ENCODE data around the gene UNC5A.
"Not testable (repeated sequence)": the region's sequence is repeated elsewhere in the genome, so short reads cannot be mapped to it uniquely, and the experiment has no call there.

Gene UNC5A

DNA sequence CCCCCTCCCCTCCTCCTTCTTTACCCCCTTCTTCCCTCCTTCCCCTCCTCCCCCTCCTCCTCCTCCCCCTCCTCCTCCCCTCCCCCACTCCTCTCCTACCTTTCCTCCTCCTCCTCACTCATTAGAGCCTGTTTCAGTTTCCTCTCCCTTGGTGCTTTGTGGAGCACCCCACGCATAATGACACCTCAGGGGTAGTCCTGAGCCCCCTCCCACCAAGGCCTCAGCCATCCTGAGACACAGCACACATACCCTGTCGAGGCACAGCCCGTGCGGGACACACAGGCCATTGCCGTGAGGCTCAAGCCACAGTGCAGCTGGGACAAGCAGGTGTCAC lies 53.4 kb downstream of the UNC5A start:
- Histone ChIP-seq H3K4me3 (ENCODE audit: low read length) (no peak overlapping the region), H3K9me3 (ENCODE audit: low read length) (no peaks in the 10 kb centered on the region), H3K36me3 (ENCODE audit: insufficient read depth, low read length) (no peaks in the 10 kb centered on the region), H3K4me1 (ENCODE audit: insufficient read depth, low read length) (peaks cover 53% of the 10 kb centered on the region), H3K27me3 (ENCODE audit: insufficient read depth, low read length) (peaks cover 4% of the 10 kb centered on the region), H2AFZ (ENCODE audit: low read depth, low read length) (no peak overlapping the region)

DNA sequence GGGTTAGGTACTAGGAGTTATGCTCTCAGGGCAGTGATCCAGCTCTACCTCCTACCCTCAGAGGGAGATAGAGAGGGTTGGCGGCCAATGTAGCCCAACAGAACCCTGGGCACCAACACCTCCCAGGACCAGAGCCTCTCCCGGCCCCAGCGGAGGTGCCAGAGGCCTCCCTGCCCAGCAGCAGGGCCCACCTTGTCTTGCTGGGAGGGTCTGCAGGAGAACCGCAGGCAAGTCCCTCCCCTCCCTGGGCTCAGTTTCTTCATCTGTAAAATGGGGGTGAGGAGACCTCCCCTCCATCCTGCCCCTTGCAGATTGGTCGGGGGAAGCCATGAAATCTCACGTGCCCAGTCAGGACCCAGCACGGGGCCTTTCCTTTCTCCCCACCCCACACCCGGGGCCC lies 54.4 kb downstream of the UNC5A start:
- Histone ChIP-seq H3K4me3 (ENCODE audit: low read length) (no peak overlapping the region), H3K4me1 (ENCODE audit: insufficient read depth, low read length) (peaks cover 54% of the 10 kb centered on the region), H2AFZ (ENCODE audit: low read depth, low read length) (no peak overlapping the region), H3K9me3 (ENCODE audit: low read length) (no peaks in the 10 kb centered on the region), H3K36me3 (ENCODE audit: insufficient read depth, low read length) (no peaks in the 10 kb centered on the region), H3K27me3 (ENCODE audit: insufficient read depth, low read length) (peaks cover 4% of the 10 kb centered on the region)

DNA sequence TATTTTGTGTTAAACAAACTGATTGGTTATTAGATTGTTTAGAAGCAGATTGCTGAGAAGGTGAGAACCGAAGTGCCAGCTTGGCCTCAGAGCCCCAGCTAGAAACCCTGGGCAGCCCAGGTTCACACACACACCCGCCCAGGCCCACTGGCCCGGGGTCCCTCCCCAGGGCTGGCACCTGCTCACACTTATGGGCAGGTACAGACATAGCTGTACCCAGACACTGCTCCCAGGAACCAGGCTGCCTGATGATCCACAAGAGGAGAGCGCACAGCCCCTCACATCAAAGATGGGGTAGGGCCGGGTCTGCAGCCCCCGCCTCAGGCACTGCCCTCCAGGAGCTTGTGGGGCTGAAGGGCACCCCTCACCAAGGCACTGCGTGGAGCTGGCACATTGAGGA lies 55.6 kb downstream of the UNC5A start:
- H3K36me3 ChIP-seq (ENCODE audit: insufficient read depth, low read length), result no peaks in the 10 kb centered on the region
- H3K27me3 ChIP-seq (ENCODE audit: insufficient read depth, low read length), result peaks cover 4% of the 10 kb centered on the region
- peaks cover 54% of the 10 kb centered on the region for H3K4me1 ChIP-seq (ENCODE audit: insufficient read depth, low read length)
- H2AFZ ChIP-seq (ENCODE audit: low read depth, low read length), result no peak overlapping the region
- H3K9me3 ChIP-seq (ENCODE audit: low read length), result no peaks in the 10 kb centered on the region
- H3K4me3 ChIP-seq (ENCODE audit: low read length), result no peak overlapping the region

DNA sequence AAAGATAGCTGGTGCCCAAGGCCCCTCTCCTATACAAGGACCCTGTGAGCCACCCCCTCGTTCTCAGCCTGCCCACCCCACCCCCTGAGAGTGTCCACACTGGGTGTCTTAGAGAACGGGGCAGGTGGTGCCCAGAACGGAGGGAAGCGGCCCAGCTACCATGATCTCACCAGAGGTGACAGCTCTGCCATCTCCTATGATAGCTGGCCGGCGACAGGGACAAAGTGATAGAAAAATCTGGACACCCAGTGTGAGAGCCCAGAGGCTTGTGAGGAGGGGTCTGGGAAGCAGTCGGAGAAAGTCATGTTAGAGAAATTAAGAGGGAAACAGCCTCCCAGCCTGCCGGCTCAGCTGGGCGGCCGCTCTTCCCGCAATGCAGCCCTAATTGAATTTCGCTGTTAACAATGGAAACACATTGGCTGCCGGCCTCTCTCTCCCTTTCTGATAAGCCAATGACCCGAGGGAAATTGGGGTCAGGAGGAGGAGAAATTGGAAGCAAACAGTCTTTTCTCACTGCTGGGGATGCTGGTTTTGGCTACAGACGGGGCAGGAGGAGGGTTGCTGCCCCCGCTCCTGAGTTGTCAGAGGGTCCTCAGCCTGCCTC lies 56.5 kb downstream of the UNC5A start:
- H3K4me1 ChIP-seq (ENCODE audit: insufficient read depth, low read length), result peaks cover 54% of the 10 kb centered on the region

DNA sequence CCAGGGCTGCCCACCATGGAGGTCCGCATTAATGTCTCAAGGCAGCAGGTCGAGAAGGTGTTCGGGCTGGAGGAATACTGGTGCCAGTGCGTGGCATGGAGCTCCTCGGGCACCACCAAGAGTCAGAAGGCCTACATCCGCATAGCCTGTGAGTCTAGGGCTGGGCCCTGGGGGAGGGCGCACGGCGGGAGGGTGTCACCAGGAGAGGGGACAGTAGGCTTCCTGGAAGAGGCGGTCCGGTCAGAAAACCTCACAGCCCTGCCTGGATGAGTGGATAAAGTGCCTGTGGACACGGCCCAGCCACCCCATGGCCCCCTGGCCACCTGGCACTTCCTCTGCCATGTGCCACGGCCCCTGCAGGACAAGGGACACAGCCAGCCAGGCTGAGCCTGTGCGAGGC lies 57.8 kb downstream of the UNC5A start:
- Histone ChIP-seq H3K4me3 (ENCODE audit: low read length) (no peak overlapping the region), H3K27me3 (ENCODE audit: insufficient read depth, low read length) (peaks cover 4% of the 10 kb centered on the region), H3K4me1 (ENCODE audit: insufficient read depth, low read length) (peaks cover 45% of the 10 kb centered on the region), H2AFZ (ENCODE audit: low read depth, low read length) (no peak overlapping the region), H3K36me3 (ENCODE audit: insufficient read depth, low read length) (no peaks in the 10 kb centered on the region), H3K9me3 (ENCODE audit: low read length) (no peaks in the 10 kb centered on the region)

More for the DNA sequence above, 56.5 kb downstream of the UNC5A start:
- H2AFZ ChIP-seq (ENCODE audit: low read depth, low read length), result no peak overlapping the region
- H3K27me3 ChIP-seq (ENCODE audit: insufficient read depth, low read length), result peaks cover 4% of the 10 kb centered on the region
- no peaks in the 10 kb centered on the region for H3K36me3 ChIP-seq (ENCODE audit: insufficient read depth, low read length)
- no peaks in the 10 kb centered on the region for H3K9me3 ChIP-seq (ENCODE audit: low read length)
- H3K4me3 ChIP-seq (ENCODE audit: low read length), result peak overlapping the region; percentile 7

DNA sequence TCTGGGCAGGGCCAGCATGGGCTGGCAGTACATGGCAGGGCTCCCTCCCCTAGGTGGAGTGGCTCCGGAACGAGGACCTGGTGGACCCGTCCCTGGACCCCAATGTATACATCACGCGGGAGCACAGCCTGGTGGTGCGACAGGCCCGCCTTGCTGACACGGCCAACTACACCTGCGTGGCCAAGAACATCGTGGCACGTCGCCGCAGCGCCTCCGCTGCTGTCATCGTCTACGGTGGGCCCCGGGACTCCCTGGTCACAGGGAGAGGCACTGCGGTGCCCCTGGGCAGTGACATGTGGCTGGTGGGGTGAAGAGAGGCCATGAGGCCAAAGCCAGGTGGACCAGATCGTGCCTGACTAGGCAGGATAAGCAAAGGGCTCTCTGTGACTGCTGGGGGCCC lies 58.4 kb downstream of the UNC5A start:
- H3K4me3 ChIP-seq (ENCODE audit: low read length), result no peak overlapping the region
- no peaks in the 10 kb centered on the region for H3K36me3 ChIP-seq (ENCODE audit: insufficient read depth, low read length)
- peaks cover 41% of the 10 kb centered on the region for H3K4me1 ChIP-seq (ENCODE audit: insufficient read depth, low read length)
- no peaks in the 10 kb centered on the region for H3K9me3 ChIP-seq (ENCODE audit: low read length)
- no peak overlapping the region for H2AFZ ChIP-seq (ENCODE audit: low read depth, low read length)
- H3K27me3 ChIP-seq (ENCODE audit: insufficient read depth, low read length), result peaks cover 4% of the 10 kb centered on the region

DNA sequence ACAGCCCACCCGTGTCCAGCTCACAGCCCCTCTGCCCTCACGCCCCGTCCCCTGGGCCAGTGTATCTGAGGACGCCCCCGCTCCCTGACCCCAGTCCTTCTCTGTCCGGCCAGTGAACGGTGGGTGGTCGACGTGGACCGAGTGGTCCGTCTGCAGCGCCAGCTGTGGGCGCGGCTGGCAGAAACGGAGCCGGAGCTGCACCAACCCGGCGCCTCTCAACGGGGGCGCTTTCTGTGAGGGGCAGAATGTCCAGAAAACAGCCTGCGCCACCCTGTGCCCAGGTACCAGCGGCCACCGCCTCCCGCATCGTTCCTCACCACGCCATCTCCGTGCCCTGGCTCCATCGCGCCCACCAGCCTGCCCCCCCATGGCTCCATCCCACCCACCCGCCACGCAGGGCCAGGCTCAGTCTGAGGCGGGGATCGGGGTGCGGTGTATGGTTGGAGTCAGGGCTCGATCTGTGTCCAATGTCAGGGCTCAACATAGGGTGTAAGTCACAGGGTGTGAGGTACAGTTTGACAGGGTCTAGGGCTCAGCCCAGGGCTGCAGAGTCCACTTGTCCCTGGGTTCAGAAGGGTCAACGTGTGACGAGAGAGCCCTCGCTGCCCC lies 59.2 kb downstream of the UNC5A start:
- Histone ChIP-seq H3K4me1 (ENCODE audit: insufficient read depth, low read length) (peaks cover 36% of the 10 kb centered on the region), H3K36me3 (ENCODE audit: insufficient read depth, low read length) (no peaks in the 10 kb centered on the region), H3K9me3 (ENCODE audit: low read length) (no peaks in the 10 kb centered on the region), H2AFZ (ENCODE audit: low read depth, low read length) (no peak overlapping the region), H3K27me3 (ENCODE audit: insufficient read depth, low read length) (no peaks in the 10 kb centered on the region), H3K4me3 (ENCODE audit: low read length) (no peak overlapping the region)

DNA sequence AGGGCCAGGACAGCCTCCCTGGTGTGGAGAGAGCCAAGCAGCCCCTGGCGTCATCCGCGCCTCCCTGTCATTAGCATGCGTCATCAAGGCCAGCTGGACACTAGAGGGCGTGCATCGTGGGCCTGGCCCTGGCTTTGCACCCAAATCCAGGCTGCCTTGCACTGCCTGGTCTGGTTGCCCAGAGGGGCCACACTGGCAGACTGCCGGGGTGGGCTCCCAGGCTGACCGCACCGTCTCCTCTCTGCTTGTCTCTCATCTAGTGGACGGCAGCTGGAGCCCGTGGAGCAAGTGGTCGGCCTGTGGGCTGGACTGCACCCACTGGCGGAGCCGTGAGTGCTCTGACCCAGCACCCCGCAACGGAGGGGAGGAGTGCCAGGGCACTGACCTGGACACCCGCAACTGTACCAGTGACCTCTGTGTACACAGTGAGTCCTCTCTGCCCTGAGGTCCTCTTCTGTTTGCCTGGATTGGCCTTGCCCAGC lies 59.8 kb downstream of the UNC5A start:
- Histone ChIP-seq H3K4me1 (ENCODE audit: insufficient read depth, low read length) (peaks cover 36% of the 10 kb centered on the region), H2AFZ (ENCODE audit: low read depth, low read length) (no peak overlapping the region), H3K36me3 (ENCODE audit: insufficient read depth, low read length) (no peaks in the 10 kb centered on the region), H3K27me3 (ENCODE audit: insufficient read depth, low read length) (no peaks in the 10 kb centered on the region), H3K4me3 (ENCODE audit: low read length) (no peak overlapping the region), H3K9me3 (ENCODE audit: low read length) (no peaks in the 10 kb centered on the region)

DNA sequence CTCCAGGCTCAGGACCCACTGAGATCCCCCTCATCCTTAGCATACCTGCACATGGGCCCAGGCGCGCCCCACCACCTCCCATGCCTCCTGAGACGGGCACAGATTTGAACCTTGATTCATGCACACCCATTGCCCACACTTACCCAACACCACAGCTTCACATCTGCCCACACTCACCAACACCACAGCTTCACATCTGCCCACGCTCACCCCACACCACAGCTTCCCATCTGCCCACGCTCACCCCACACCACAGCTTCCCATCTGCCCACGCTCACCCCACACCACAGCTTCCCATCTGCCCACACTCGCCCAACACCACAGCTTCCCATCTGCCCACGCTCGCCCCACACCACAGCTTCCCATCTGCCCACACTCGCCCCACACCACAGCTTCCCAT lies 60.3 kb downstream of the UNC5A start:
- not testable (repeated sequence) for H3K36me3 ChIP-seq (ENCODE audit: insufficient read depth, low read length); H3K27me3 ChIP-seq (ENCODE audit: insufficient read depth, low read length); H3K4me3 ChIP-seq (ENCODE audit: low read length); H3K9me3 ChIP-seq (ENCODE audit: low read length); H2AFZ ChIP-seq (ENCODE audit: low read depth, low read length)
- peaks cover 32% of the 10 kb centered on the region for H3K4me1 ChIP-seq (ENCODE audit: insufficient read depth, low read length)

DNA sequence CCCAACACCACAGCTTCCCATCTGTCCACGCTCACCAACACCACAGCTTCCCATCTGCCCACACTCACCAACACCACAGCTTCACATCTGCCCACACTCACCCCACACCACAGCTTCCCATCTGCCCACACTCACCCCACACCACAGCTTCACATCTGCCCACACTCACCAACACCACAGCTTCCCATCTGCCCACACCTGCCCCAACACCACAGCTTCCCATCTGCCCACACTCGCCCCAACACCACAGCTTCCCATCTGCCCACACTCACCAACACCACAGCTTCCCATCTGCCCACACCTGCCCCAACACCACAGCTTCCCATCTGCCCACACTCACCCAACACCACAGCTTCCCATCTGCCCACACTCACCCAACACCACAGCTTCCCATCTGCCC lies 62.2 kb downstream of the UNC5A start:
- not testable (repeated sequence) for H3K4me3 ChIP-seq (ENCODE audit: low read length); H3K9me3 ChIP-seq (ENCODE audit: low read length); H3K36me3 ChIP-seq (ENCODE audit: insufficient read depth, low read length); H2AFZ ChIP-seq (ENCODE audit: low read depth, low read length); H3K27me3 ChIP-seq (ENCODE audit: insufficient read depth, low read length)
- H3K4me1 ChIP-seq (ENCODE audit: insufficient read depth, low read length), result peaks cover 12% of the 10 kb centered on the region

DNA sequence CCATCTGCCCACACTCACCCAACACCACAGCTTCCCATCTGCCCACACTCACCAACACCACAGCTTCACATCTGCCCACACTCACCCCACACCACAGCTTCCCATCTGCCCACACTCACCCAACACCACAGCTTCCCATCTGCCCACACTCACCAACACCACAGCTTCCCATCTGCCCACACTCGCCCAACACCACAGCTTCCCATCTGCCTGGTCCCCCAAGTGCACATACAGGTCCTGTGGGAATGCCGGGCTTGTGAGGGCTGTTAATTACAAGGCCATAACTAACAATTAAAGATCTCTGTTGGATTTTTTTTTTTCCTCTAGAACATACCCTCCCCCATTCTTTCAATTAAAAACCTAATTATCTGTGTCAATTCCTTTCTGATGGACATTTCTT lies 62.7 kb downstream of the UNC5A start:
- not testable (repeated sequence) for H3K9me3 ChIP-seq (ENCODE audit: low read length); H2AFZ ChIP-seq (ENCODE audit: low read depth, low read length); H3K27me3 ChIP-seq (ENCODE audit: insufficient read depth, low read length); H3K4me1 ChIP-seq (ENCODE audit: insufficient read depth, low read length); H3K36me3 ChIP-seq (ENCODE audit: insufficient read depth, low read length); H3K4me3 ChIP-seq (ENCODE audit: low read length)

DNA sequence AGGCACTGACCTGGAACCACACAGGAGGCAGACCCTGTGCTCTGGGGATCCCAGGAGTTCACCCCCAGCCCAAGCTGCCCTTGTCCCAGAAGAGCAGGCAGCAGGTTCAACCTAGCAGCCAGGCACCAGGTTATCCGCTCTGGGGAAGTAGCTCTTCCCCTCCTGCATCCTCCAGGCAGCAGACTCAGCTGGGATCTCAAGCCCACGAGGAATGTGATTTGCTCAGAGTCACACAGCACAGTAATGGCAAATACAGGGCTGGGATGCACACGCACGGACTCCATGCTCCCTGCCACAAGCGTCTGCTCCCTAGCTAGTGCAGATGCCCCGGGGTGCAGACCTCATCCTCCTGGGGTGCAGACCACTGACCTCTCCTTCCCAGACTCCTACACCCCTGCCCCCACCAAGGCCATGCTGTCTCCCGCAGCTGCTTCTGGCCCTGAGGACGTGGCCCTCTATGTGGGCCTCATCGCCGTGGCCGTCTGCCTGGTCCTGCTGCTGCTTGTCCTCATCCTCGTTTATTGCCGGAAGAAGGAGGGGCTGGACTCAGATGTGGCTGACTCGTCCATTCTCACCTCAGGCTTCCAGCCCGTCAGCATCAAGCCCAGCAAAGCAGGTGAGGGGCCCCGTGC lies 63.3 kb downstream of the UNC5A start:
- Histone ChIP-seq H3K4me3 (ENCODE audit: low read length) (no peak overlapping the region), H3K27me3 (ENCODE audit: insufficient read depth, low read length) (no peaks in the 10 kb centered on the region), H3K4me1 (ENCODE audit: insufficient read depth, low read length) (peaks cover 2% of the 10 kb centered on the region), H3K36me3 (ENCODE audit: insufficient read depth, low read length) (no peaks in the 10 kb centered on the region), H2AFZ (ENCODE audit: low read depth, low read length) (no peak overlapping the region), H3K9me3 (ENCODE audit: low read length) (no peaks in the 10 kb centered on the region)

DNA sequence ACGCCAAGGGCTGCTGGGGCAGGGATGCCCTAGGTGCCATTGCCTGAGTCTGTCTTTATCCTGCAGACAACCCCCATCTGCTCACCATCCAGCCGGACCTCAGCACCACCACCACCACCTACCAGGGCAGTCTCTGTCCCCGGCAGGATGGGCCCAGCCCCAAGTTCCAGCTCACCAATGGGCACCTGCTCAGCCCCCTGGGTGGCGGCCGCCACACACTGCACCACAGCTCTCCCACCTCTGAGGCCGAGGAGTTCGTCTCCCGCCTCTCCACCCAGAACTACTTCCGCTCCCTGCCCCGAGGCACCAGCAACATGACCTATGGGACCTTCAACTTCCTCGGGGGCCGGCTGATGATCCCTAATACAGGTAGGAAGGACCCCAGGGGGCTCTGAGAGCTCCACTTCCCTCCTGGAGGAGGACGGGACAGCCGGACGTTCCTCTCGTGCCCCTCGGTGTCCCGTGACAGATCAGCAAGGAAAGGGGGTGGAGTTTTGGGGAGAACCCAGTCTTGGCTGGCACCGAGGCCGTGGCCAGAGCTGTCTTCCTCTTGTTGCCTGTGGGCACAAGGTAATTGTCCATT lies 63.9 kb downstream of the UNC5A start:
- no peaks in the 10 kb centered on the region for H3K36me3 ChIP-seq (ENCODE audit: insufficient read depth, low read length)
- no peak overlapping the region for H2AFZ ChIP-seq (ENCODE audit: low read depth, low read length)
- H3K4me1 ChIP-seq (ENCODE audit: insufficient read depth, low read length), result peaks cover 1% of the 10 kb centered on the region
- H3K27me3 ChIP-seq (ENCODE audit: insufficient read depth, low read length), result no peaks in the 10 kb centered on the region
- H3K9me3 ChIP-seq (ENCODE audit: low read length), result no peaks in the 10 kb centered on the region
- H3K4me3 ChIP-seq (ENCODE audit: low read length), result no peak overlapping the region

Data from neuron (in vitro differentiated cells).